ENCODE measurements around the gene SRC.

DNA sequence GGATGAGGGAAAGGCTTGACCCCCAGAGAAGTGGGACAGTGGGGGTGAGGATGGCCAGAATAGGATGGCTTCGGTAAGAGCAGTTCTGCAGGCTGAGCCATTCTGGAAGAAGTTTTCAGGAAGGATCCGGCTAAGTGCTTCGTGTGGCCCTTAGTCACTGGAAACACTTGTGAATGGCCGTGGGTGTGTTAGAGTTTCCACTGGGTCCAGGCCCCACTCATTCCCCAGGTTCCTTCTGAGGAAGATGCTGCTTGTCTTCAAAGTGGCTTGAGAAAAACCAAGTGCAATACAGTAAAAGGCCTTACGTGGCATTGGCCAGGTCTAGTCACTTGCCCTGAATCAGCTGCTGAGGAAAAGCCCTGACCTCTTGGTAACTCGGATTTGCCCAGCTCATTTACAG, 28.6 kb upstream of the SRC start:
- TF ChIP-seq, protein P1, sequence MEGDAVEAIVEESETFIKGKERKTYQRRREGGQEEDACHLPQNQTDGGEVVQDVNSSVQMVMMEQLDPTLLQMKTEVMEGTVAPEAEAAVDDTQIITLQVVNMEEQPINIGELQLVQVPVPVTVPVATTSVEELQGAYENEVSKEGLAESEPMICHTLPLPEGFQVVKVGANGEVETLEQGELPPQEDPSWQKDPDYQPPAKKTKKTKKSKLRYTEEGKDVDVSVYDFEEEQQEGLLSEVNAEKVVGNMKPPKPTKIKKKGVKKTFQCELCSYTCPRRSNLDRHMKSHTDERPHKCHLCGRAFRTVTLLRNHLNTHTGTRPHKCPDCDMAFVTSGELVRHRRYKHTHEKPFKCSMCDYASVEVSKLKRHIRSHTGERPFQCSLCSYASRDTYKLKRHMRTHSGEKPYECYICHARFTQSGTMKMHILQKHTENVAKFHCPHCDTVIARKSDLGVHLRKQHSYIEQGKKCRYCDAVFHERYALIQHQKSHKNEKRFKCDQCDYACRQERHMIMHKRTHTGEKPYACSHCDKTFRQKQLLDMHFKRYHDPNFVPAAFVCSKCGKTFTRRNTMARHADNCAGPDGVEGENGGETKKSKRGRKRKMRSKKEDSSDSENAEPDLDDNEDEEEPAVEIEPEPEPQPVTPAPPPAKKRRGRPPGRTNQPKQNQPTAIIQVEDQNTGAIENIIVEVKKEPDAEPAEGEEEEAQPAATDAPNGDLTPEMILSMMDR (IDR thresholded peaks at IDR 0.05) = no peak
- TF ChIP-seq POLR2A (IDR thresholded peaks at IDR 0.05) = no peak

Data from lower leg skin (tissue), 3 donors.